ENCODE results near the gene DENND1A. TPM values are rescaled to one million over a fixed set of nuclear protein-coding genes. Genes with fewer than 3 reads are reported as not detected.

DENND1A gene
- total and polyA plus RNA-seq, 2 experiments from 2014 or later = 13.1 to 28.7 TPM

- DNase-seq (ENCODE audit: low spot score) (no peak), ATAC-seq (no peak)
- Histone ChIP-seq H3K36me3 (ENCODE audit: insufficient read depth) (no peaks in the 10 kb centered on the region), H3F3A (replicated peaks; ENCODE audit: low read depth) (no peaks in the 10 kb centered on the region; the same call in 1 of the 2 replicates), H3K4me3 (no peak overlapping the region), H3K79me2 (replicated peaks; ENCODE audit: insufficient read depth) (peaks cover 91% of the 10 kb centered on the region), H3K27ac (ENCODE audit: low read depth) (no peak overlapping the region), H3K4me1 (ENCODE audit: insufficient read depth) (peaks cover 37% of the 10 kb centered on the region), H2AFZ (no peak overlapping the region), H4K20me1 (replicated peaks; ENCODE audit: insufficient read depth) (peaks cover 13% of the 10 kb centered on the region), H3K4me2 (no peak overlapping the region), H3K9me2 (ENCODE audit: insufficient read depth) (no peaks in the 10 kb centered on the region), H3K27me3 (ENCODE audit: insufficient read depth) (no peaks in the 10 kb centered on the region)
- Mint-ChIP-seq H3K27me3 (ENCODE audit: insufficient read depth, low read depth, poor library complexity) (peaks cover 9% of the 10 kb centered on the region), H3K4me3 (no peak overlapping the region), H3K9me3 (peaks cover 10% of the 10 kb centered on the region; the same call in 2 of the 3 replicates), H3K4me1 (peaks cover 48% of the 10 kb centered on the region), H3K36me3 (ENCODE audit: low read depth) (peaks cover 12% of the 10 kb centered on the region; the same call in 2 of the 3 replicates), H3K27ac (no peak overlapping the region)
- no peak for TF ChIP-seq EZH2 (IDR thresholded peaks at IDR 0.05; ENCODE audit: low read depth, unreplicated experiment)
- TF ChIP-seq ZNF462 (CRISPR knock-in tag; IDR thresholded peaks at IDR 0.05) = no peak
- no peak for TF ChIP-seq JUNB (IDR thresholded peaks at IDR 0.05; ENCODE audit: unreplicated experiment)
- TF ChIP-seq ZNF331 (CRISPR knock-in tag; IDR thresholded peaks at IDR 0.05; ENCODE audit: low read depth) = no peak
- no peak for TF ChIP-seq POLR2AphosphoS5 (IDR thresholded peaks at IDR 0.05; ENCODE audit: low read depth)
- TF ChIP-seq EZH2phosphoT487 (IDR thresholded peaks at IDR 0.05; ENCODE audit: unreplicated experiment) = no peak
- TF ChIP-seq, protein P1, sequence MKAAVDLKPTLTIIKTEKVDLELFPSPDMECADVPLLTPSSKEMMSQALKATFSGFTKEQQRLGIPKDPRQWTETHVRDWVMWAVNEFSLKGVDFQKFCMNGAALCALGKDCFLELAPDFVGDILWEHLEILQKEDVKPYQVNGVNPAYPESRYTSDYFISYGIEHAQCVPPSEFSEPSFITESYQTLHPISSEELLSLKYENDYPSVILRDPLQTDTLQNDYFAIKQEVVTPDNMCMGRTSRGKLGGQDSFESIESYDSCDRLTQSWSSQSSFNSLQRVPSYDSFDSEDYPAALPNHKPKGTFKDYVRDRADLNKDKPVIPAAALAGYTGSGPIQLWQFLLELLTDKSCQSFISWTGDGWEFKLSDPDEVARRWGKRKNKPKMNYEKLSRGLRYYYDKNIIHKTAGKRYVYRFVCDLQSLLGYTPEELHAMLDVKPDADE (IDR thresholded peaks at IDR 0.05) = no peak
- no peak for TF ChIP-seq NANOG (IDR thresholded peaks at IDR 0.05; ENCODE audit: borderline replicate concordance)
- TF ChIP-seq CTCF (conservative IDR thresholded peaks at IDR 0.05; ENCODE audit: low read depth in 2 of 2) = no peak
- no peak for TF ChIP-seq CREB1 (CRISPR knock-in tag; IDR thresholded peaks at IDR 0.05; ENCODE audit: low read depth)
These were observed 6.0 kb downstream of the DENND1A start for GRCh38 chr9:123923884-123924283.
